HepG2 (cell line): ENCODE measurements around the gene GBX1. TPM values are rescaled to one million over a fixed set of nuclear protein-coding genes. Genes with fewer than 3 reads are reported as not detected.

Source experiments
- ATAC-seq: fragments of 200-7000 bp; cut with Tn5 transposase; 3 replicates; pipeline ENCODE4 v1.9.1; 2020; ENCODE audit warnings: mild to moderate bottlenecking, moderate library complexity
- BruUV-seq: library from RNA; stranded (reverse); fragments of 400-500 nt; replicated peaks from 2 replicates; lab custom pipeline; 2021; lab: Mats Ljungman, UMichigan
- CTCF ChIA-PET: fragments of 300-600 bp; formaldehyde crosslinking; extraction: SDS; loops from one replicate; lab custom pipeline; 2021; ENCODE audit warnings: low total read pairs, inconsistent platforms, low intra/inter-chr PET ratio; lab: Yijun Ruan, JAX
- POLR2A ChIA-PET: fragments of 350-600 bp; sonication (Branson Sonifier 250); formaldehyde crosslinking; loops from one replicate; lab custom pipeline; 2020; ENCODE audit warnings: antibody characterized with exemption, inconsistent platforms; lab: Yijun Ruan, JAX
- DNase-seq: peaks from one replicate; pipeline ENCODE4 v3.0.0-alpha.2; 2015; ENCODE audit warnings: low spot score
- FAIRE-seq: peaks from 3 replicates; lab custom pipeline; 2011; peaks lifted over from hg19 to GRCh38; lab: Jason Lieb, UNC
- H2AFZ ChIP-seq: one replicate; pipeline ENCODE4 v1.6.1; 2011; ENCODE audit warnings: low read length, inconsistent platforms
- H3K27ac ChIP-seq: fragments of 300-600 bp; 3 replicates; pipeline ENCODE4 v1.8.0; 2011; ENCODE audit warnings: mixed run types, mild to moderate bottlenecking, mixed read lengths, low read length, inconsistent platforms; ENCODE audit not compliant: insufficient read depth; ENCODE audit errors: extremely low read length
- H3K27me3 ChIP-seq, 2 experiments: fragments of 200-600 bp in 1 of 2; 2 replicates in 1 of 2; 3 replicates in 1 of 2; pipeline versions ENCODE4 v1.6.0 to v1.8.0; 2011; ENCODE audit warnings: low read length in 2 of 2, mild to moderate bottlenecking in 2 of 2, moderate library complexity in 2 of 2, inconsistent platforms in 1 of 2; ENCODE audit not compliant: insufficient read depth in 2 of 2, control insufficient read depth in 1 of 2
- H3K36me3 ChIP-seq, 2 experiments: fragments of 200-600 bp in 1 of 2; replicated peaks in 1 of 2; 2 replicates in 1 of 2; 3 replicates in 1 of 2; pipeline versions ENCODE4 v1.5.1 to v1.8.0; 2011; ENCODE audit warnings: low read length in 2 of 2, inconsistent platforms in 1 of 2; ENCODE audit not compliant: insufficient read depth in 2 of 2, control insufficient read depth in 1 of 2
- H3K4me1 ChIP-seq: 2 replicates; pipeline ENCODE4 v1.5.1; 2012; ENCODE audit warnings: low read length, inconsistent platforms; ENCODE audit not compliant: insufficient read depth
- H3K4me2 ChIP-seq: 2 replicates; pipeline ENCODE4 v1.6.0; 2011; ENCODE audit warnings: low read depth, low read length, inconsistent platforms
- H3K4me3 ChIP-seq, 3 experiments: fragments of 200-600 bp in 1 of 3; sonication (generic), shearing (Covaris generic) in 1 of 3; replicated peaks in 1 of 3; 2 replicates each; pipeline ENCODE4 v1.5.1; 2011 to 2016; ENCODE audit warnings: low read length in 3 of 3, inconsistent platforms in 2 of 3, low read depth in 2 of 3, mild to moderate bottlenecking in 2 of 3, control low read depth in 1 of 3, mixed read lengths in 1 of 3; ENCODE audit not compliant: insufficient read depth in 1 of 3
- H3K79me2 ChIP-seq: one replicate; pipeline ENCODE4 v1.6.1; 2011; ENCODE audit warnings: low read length, inconsistent platforms; ENCODE audit not compliant: insufficient read depth
- H3K9ac ChIP-seq: 2 replicates; pipeline ENCODE4 v1.6.0; 2011; ENCODE audit warnings: mild to moderate bottlenecking, low read depth, low read length, inconsistent platforms; ENCODE audit not compliant: insufficient read depth
- H3K9me3 ChIP-seq: 2 replicates; pipeline ENCODE4 v1.5.1; 2012; ENCODE audit warnings: mild to moderate bottlenecking, low read length
- H4K20me1 ChIP-seq: 2 replicates; pipeline ENCODE4 v1.6.0; 2011; ENCODE audit warnings: inconsistent platforms, mild to moderate bottlenecking, low read length, moderate library complexity; ENCODE audit not compliant: insufficient read depth
- DMAP1 ChIP-seq: IDR thresholded peaks from 2 replicates; pipeline ENCODE4 v1.6.1; 2016
- DMTF1 ChIP-seq: sonication (generic); formaldehyde crosslinking; IDR thresholded peaks from 2 replicates; pipeline ENCODE4 v1.4.0; 2020; ENCODE audit warnings: mild to moderate bottlenecking, missing genetic modification reagents
- MAFF ChIP-seq: IDR thresholded peaks from 2 replicates; pipeline ENCODE4 v1.6.1; 2011; ENCODE audit warnings: low read depth, low read length, improper control_type of control experiment
- NR2F1 ChIP-seq, 2 experiments: fragments of 450-650 bp in 1 of 2; formaldehyde crosslinking in 1 of 2; IDR thresholded peaks; 2 replicates each; pipeline versions ENCODE4 v1.5.0 to v1.6.1; 2016 to 2020; ENCODE audit warnings: mild to moderate bottlenecking in 1 of 2, missing compliant biosample characterization in 1 of 2, missing genetic modification reagents in 1 of 2, moderate library complexity in 1 of 2
- SMC3 ChIP-seq: IDR thresholded peaks from 2 replicates; pipeline ENCODE4 v1.6.1; 2011; ENCODE audit warnings: low read length, improper control_type of control experiment
- ZFP90 ChIP-seq: sonication (generic); formaldehyde crosslinking; IDR thresholded peaks from 2 replicates; pipeline ENCODE4 v1.8.0; 2022; ENCODE audit warnings: missing genetic modification reagents, mild to moderate bottlenecking, inconsistent platforms, borderline replicate concordance
- ZNF687 ChIP-seq: sonication (generic); formaldehyde crosslinking; IDR thresholded peaks from 2 replicates; pipeline ENCODE4 v1.5.1; 2020; ENCODE audit warnings: mild to moderate bottlenecking, missing genetic modification reagents, moderate library complexity
- WGBS: methylation state at CpG from one replicate; pipeline ENCODE4 v1.1.6; 2017; ENCODE audit warnings: low lambda C conversion rate; 5-methylcytosine and 5-hydroxymethylcytosine counted together
- in situ Hi-C: cut with HindIII; loops from 2 replicates; pipeline ENCODE4 v1.10.0; 2017; ENCODE audit warnings: low pct_unique_long_range_greater_than_20kb; ENCODE audit not compliant: extremely low pct_ligation_motif_present
- intact Hi-C: fragments of 100-400 bp; cut with micrococcal nuclease; formaldehyde crosslinking; loops from one replicate; pipeline ENCODE4 v1.10.0; 2022; ENCODE audit not compliant: unreplicated experiment
- polyA plus RNA-seq, 8 experiments: library from polyadenylated mRNA; depleted of rRNA in 3 of 8; stranded (reverse) in 7 of 8; unstranded in 1 of 8; fragments of >200 nt; fragmentation: Illumina TruSeq in 4 of 8; extraction: Trizol in 4 of 8; gene quantifications; 2 replicates each; pipeline versions ENCODE4 v1.2.1 to v1.2.3, GENCODE V29; 2011 to 2016; ENCODE audit warnings: low read depth in 4 of 8, missing spikeins in 1 of 8, mixed read lengths in 1 of 8; ENCODE audit not compliant: insufficient read depth in 1 of 8
- total RNA-seq, 5 experiments: library from RNA; depleted of rRNA; stranded (reverse); fragments of >200 nt; fragmentation: Illumina TruSeq; extraction: Trizol; gene quantifications; 2 replicates each; pipeline ENCODE4 v1.2.3, GENCODE V29; 2016; ENCODE audit warnings: low read depth in 1 of 5
- TF ChIP-seq, protein P1 (sequence below): IDR thresholded peaks from 2 replicates; pipeline ENCODE4 v1.6.1; 2016; ENCODE audit warnings: missing compliant biosample characterization, missing genetic modification reagents, borderline replicate concordance
- TF ChIP-seq, protein P2 (sequence below): sonication (generic); formaldehyde crosslinking; IDR thresholded peaks from 2 replicates; pipeline ENCODE4 v1.9.0; 2022; ENCODE audit warnings: low read depth, missing genetic modification reagents

GBX1 gene
- total and polyA plus RNA-seq, 2 of the 13 experiments (the other 11 are each of a cell fraction or from before 2014, with no cell fraction given) = not detected

DNA sequence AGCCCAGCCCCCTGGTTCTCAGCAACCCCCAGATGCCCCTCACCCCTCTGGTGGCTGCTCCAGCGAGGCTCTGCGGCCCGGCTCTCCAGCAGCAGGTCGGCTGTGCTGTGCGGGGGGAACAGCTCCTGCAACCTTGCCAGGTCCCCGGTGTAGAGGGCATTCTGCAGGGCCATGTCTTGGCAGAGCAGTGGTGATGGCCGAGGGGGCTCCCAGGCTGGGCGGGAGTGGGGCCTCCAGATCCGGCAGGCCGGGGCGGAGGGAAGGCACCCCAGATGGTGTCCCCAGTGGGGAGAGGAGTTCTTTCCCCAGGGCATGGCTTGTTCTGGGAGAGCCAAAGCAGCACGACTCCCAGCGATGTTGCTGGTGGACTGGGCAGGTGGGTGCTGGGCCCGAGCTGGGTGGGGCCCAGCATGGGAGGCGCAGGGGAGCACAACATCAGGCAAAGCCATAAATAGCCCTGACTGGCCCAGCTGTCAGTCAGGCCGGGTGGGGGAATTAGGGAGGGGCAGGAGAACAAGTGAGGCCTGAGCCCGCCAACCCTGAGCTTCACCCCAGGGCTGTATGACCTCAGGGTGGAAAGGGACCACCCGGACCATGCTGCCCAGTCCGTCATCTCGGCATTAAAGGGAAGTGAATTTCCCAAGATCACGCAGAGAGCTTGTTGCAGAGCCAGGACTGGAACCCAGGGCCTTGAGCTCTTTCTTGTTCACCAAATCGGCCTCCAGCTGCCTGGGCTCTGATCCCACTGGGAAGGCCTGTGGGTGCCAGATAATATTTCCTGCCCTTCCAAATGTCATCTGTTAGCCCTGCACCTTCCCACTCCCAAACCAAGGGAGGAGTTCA, 20.1 kb upstream of the GBX1 start:
- no peaks in the 10 kb centered on the region for H4K20me1 ChIP-seq
- H2AFZ ChIP-seq = no peak overlapping the region
- no peaks in the 10 kb centered on the region for H3K36me3 ChIP-seq
- no peak overlapping the region for H3K4me2 ChIP-seq
- no peak overlapping the region for H3K27ac ChIP-seq
- BruUV-seq = no TSS peak
- POLR2A ChIA-PET = no interaction called here
- H3K4me1 ChIP-seq = no peaks in the 10 kb centered on the region
- DNase-seq (no peak), FAIRE-seq (no peak), ATAC-seq (peak; percentile 10; the same call in 1 of the 3 replicates)
- H3K9me3 ChIP-seq = no peaks in the 10 kb centered on the region
- 38% methylated on average over 15 of the region's 22 CpGs for WGBS
- H3K9ac ChIP-seq = no peak overlapping the region
- peaks cover 3 to 42% of the 10 kb centered on the region in 2 experiments; a peak in 3 of 5 replicates for H3K27me3 ChIP-seq
- H3K79me2 ChIP-seq = no peaks in the 10 kb centered on the region
- H3K4me3 ChIP-seq = no peak overlapping the region
- in situ Hi-C loops (no loop called here), intact Hi-C loops (no loop called here)
- CTCF ChIA-PET = no interaction called here
- no peak for TF ChIP-seq NR2F1 (CRISPR knock-in tag; IDR thresholded peaks at IDR 0.05)
- no peak for TF ChIP-seq SMC3
- TF ChIP-seq ZNF687 = no peak
- no peak for TF ChIP-seq DMAP1 (CRISPR knock-in tag)
- TF ChIP-seq DMTF1 (CRISPR knock-in tag) = no peak
- no peak for TF ChIP-seq MAFF
- TF ChIP-seq, protein P1, sequence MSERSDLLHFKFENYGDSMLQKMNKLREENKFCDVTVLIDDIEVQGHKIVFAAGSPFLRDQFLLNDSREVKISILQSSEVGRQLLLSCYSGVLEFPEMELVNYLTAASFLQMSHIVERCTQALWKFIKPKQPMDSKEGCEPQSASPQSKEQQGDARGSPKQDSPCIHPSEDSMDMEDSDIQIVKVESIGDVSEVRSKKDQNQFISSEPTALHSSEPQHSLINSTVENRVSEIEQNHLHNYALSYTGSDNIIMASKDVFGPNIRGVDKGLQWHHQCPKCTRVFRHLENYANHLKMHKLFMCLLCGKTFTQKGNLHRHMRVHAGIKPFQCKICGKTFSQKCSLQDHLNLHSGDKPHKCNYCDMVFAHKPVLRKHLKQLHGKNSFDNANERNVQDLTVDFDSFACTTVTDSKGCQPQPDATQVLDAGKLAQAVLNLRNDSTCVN (CRISPR knock-in tag) = no peak
- TF ChIP-seq, protein P2, sequence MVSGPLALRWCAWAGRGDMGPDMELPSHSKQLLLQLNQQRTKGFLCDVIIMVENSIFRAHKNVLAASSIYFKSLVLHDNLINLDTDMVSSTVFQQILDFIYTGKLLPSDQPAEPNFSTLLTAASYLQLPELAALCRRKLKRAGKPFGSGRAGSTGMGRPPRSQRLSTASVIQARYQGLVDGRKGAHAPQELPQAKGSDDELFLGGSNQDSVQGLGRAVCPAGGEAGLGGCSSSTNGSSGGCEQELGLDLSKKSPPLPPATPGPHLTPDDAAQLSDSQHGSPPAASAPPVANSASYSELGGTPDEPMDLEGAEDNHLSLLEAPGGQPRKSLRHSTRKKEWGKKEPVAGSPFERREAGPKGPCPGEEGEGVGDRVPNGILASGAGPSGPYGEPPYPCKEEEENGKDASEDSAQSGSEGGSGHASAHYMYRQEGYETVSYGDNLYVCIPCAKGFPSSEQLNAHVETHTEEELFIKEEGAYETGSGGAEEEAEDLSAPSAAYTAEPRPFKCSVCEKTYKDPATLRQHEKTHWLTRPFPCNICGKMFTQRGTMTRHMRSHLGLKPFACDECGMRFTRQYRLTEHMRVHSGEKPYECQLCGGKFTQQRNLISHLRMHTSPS (CRISPR knock-in tag) = no peak
- no peak for TF ChIP-seq ZFP90 (CRISPR knock-in tag)
